Endodermal cell (in vitro differentiated cells): ENCODE data around the gene GPA33. TPM values are rescaled to one million over a fixed set of nuclear protein-coding genes. Genes with fewer than 3 reads are reported as not detected.

Source experiments
- DNase-seq: peaks from one replicate; pipeline ENCODE4 v3.0.0-alpha.2; 2017
- H3K27ac ChIP-seq: 2 replicates; pipeline ENCODE4 v1.5.1; 2013; ENCODE audit warnings: mild to moderate bottlenecking, low read depth, low read length, moderate library complexity
- H3K27me3 ChIP-seq: 2 replicates; pipeline ENCODE4 v1.6.1; 2013; ENCODE audit warnings: mild to moderate bottlenecking, low read length, moderate library complexity; ENCODE audit not compliant: insufficient read depth, control insufficient read depth, poor library complexity, severe bottlenecking
- H3K36me3 ChIP-seq: 2 replicates; pipeline ENCODE4 v1.7.0; 2013; ENCODE audit warnings: mild to moderate bottlenecking, low read length, moderate library complexity; ENCODE audit not compliant: control insufficient read depth, insufficient read depth
- H3K4me1 ChIP-seq: one replicate; pipeline ENCODE4 v1.7.0; 2013; ENCODE audit warnings: low read length; ENCODE audit not compliant: control insufficient read depth, insufficient read depth
- H3K4me3 ChIP-seq: 2 replicates; pipeline ENCODE4 v1.5.1; 2013; ENCODE audit warnings: mild to moderate bottlenecking, low read length, moderate library complexity
- H3K9ac ChIP-seq: 2 replicates; pipeline ENCODE4 v1.6.1; 2013; ENCODE audit warnings: mild to moderate bottlenecking, low read length, moderate library complexity; ENCODE audit not compliant: poor library complexity, severe bottlenecking; ENCODE audit errors: extremely low read depth
- H3K9me3 ChIP-seq: 2 replicates; pipeline ENCODE4 v1.6.1; 2013; ENCODE audit warnings: mild to moderate bottlenecking, low read length, moderate library complexity; ENCODE audit not compliant: control insufficient read depth
- H3K27ac Mint-ChIP-seq: 2 replicates; pipeline ENCODE4 v1.8.0; 2020; ENCODE audit warnings: mixed read lengths
- H3K27me3 Mint-ChIP-seq: 2 replicates; pipeline ENCODE4 v1.8.0; 2021; ENCODE audit warnings: mild to moderate bottlenecking, mixed read lengths; ENCODE audit not compliant: insufficient read depth
- H3K36me3 Mint-ChIP-seq: 2 replicates; pipeline ENCODE4 v1.8.0; 2020; ENCODE audit warnings: low read depth, mixed read lengths
- H3K4me1 Mint-ChIP-seq: 2 replicates; pipeline ENCODE4 v1.8.0; 2020; ENCODE audit warnings: mixed read lengths
- H3K4me3 Mint-ChIP-seq: 2 replicates; pipeline ENCODE4 v1.8.0; 2020; ENCODE audit warnings: mild to moderate bottlenecking, moderate library complexity, mixed read lengths
- H3K9me3 Mint-ChIP-seq: 2 replicates; pipeline ENCODE4 v1.8.0; 2020; ENCODE audit warnings: mild to moderate bottlenecking, mixed read lengths
- WGBS, 2 experiments: methylation state at CpG; one replicate each; pipeline versions ENCODE4 v1.1.5 to v1.1.7; 2013; ENCODE audit warnings: missing lambda C conversion rate in 2 of 2, mixed read lengths in 1 of 2; ENCODE audit not compliant: insufficient coverage in 1 of 2, insufficient read length in 1 of 2; 5-methylcytosine and 5-hydroxymethylcytosine counted together
- total RNA-seq, 2 donors: library from RNA; stranded (reverse); fragmentation: NEBNext Ultra II Directional in 1 of 2; extraction: Animal tissue kit (Norgen Biotek cat#: 25700) in 1 of 2; gene quantifications; 2 replicates in 1 of 2; 3 replicates in 1 of 2; pipeline ENCODE4 v1.2.1, GENCODE V29; 2021
- TF ChIP-seq, protein P1 (sequence below): fragments of 200-600 bp; sonication (generic); conservative IDR thresholded peaks from 2 replicates; pipeline ENCODE4 v1.5.0; 2021; ENCODE audit warnings: antibody characterized with exemption, mild to moderate bottlenecking

The GPA33 gene
- total RNA-seq, 2 donors from 2014 or later, result 0.37 to 1.5 TPM

DNA sequence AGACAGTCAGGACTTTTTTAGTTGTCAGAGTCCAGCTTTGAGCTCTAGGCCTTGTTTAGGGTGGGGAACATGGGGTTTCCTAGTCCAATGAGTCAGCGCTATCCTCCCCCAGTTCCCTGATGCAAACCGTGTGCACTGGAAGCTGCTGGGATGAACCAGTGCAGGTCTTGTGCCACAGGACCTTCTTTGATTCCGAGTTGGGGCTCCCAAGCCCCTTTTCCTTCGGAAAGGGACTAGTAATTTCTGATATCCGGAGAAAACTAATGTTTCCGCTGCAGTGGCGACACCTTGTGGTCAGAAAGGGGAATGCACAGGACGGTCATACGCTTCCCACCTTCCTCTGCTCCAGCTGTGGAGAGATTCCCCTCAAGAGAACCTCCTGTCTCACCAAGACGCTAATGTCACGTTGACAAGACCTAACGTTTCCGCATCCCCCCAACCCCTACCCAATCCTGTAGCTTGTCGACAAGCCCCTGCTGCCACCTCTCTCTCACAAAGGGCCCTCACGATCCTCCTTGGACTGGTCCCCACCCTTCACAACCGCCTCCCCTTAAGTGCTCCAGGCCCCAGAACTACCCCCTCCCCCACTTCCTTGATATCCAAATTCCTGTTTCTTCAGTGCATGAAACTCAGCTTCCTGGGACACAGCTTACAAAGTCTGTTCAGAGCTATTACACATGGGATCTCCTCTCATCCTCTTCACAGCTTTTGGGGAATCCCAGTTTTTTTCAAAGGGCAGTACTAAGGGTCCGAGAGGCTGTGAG is 30.9 kb downstream of the GPA33 start:
- Histone ChIP-seq H3K9me3 (no peaks in the 10 kb centered on the region), H3K27me3 (no peaks in the 10 kb centered on the region), H3K4me3 (no peak overlapping the region), H3K9ac (no peak overlapping the region), H3K27ac (no peak overlapping the region), H3K4me1 (no peaks in the 10 kb centered on the region), H3K36me3 (no peaks in the 10 kb centered on the region)
- H3K27ac Mint-ChIP-seq, result no peak overlapping the region
- no peak overlapping the region for H3K4me3 Mint-ChIP-seq
- TF ChIP-seq, protein P1, sequence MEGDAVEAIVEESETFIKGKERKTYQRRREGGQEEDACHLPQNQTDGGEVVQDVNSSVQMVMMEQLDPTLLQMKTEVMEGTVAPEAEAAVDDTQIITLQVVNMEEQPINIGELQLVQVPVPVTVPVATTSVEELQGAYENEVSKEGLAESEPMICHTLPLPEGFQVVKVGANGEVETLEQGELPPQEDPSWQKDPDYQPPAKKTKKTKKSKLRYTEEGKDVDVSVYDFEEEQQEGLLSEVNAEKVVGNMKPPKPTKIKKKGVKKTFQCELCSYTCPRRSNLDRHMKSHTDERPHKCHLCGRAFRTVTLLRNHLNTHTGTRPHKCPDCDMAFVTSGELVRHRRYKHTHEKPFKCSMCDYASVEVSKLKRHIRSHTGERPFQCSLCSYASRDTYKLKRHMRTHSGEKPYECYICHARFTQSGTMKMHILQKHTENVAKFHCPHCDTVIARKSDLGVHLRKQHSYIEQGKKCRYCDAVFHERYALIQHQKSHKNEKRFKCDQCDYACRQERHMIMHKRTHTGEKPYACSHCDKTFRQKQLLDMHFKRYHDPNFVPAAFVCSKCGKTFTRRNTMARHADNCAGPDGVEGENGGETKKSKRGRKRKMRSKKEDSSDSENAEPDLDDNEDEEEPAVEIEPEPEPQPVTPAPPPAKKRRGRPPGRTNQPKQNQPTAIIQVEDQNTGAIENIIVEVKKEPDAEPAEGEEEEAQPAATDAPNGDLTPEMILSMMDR, result peak; percentile 96
- DNase-seq, result peak; percentile 94
- 27 to 32% methylated on average over 9 to 17 of the region's 17 CpGs for whole genome bisulfite sequencing, 2 experiments
- no peaks in the 10 kb centered on the region for H3K27me3 Mint-ChIP-seq
- H3K4me1 Mint-ChIP-seq, result peaks cover 7% of the 10 kb centered on the region
- no peaks in the 10 kb centered on the region for H3K9me3 Mint-ChIP-seq
- no peaks in the 10 kb centered on the region for H3K36me3 Mint-ChIP-seq

DNA sequence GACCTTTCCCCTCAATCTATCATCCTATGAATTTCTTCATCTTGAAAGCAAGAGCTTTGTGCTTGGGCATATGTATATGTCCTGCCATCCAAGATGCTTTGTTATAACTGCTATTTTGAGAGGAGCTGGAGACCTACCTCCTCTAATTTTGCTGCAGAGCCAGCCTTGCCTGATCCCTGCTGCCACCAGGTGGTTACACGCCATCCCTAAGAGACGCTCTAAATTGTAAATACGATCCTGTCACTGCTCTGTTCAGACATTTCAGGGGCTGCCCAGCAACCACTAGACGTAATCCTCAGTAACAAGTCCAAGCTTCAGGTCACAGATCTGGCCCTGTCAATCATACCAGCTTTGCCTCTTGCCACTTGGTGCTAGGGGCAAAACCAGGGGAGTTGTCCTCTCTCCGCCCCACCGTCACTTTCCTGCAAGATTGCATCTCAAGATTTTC is 32.9 kb downstream of the GPA33 start:
- Mint-ChIP-seq H3K36me3 (no peaks in the 10 kb centered on the region), H3K9me3 (no peaks in the 10 kb centered on the region), H3K4me3 (no peak overlapping the region), H3K27ac (no peak overlapping the region), H3K4me1 (peaks cover 7% of the 10 kb centered on the region), H3K27me3 (no peaks in the 10 kb centered on the region)
- peak overlapping the region; percentile 39 for H3K27ac ChIP-seq
- TF ChIP-seq, protein P1, result peak; percentile 80
- H3K27me3 ChIP-seq, result no peaks in the 10 kb centered on the region
- no peaks in the 10 kb centered on the region for H3K4me1 ChIP-seq
- H3K9ac ChIP-seq, result no peak overlapping the region
- DNase-seq, result peak; percentile 84
- no peaks in the 10 kb centered on the region for H3K9me3 ChIP-seq
- WGBS, 2 experiments, result 49 to 58% methylated on average over 5 to 6 of the region's 6 CpGs
- H3K4me3 ChIP-seq, result no peak overlapping the region
- no peaks in the 10 kb centered on the region for H3K36me3 ChIP-seq

DNA sequence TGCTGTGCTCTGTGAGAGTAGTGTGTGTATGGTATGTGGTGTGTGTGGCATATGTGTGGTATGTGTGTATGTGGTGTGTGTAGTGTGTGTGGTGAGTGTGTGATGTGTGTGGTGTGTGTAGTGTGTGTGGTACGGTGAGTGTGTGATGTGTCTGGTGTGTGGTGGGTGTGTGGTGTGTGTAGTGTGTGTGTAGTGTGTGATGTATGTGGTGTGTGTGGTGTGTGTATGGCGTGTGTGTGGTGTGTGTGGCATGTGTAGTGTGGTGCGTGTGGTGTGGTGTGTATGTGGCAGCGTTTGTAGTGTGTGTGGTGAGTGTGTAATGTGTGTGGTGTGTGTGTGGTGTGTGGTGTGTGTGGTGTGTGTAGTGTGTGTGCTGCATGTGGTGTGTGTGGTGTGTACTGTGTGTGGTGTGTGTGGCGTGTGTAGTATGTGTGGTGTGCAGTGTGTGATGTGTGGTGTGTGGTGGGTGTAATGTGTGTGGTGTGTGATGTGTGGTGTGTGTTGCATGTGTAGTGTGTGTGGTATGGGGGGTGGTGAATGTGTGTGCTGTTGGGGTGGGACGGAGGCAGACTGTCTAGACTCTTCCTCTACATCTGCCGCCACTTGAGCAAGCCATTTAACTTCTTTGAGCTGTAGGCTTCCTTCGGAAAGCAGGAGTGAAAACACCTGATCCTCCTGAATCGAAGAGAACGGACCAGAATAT is 33.5 kb downstream of the GPA33 start:
- Histone ChIP-seq H3K36me3 (no peaks in the 10 kb centered on the region), H3K9me3 (no peaks in the 10 kb centered on the region), H3K27ac (peak overlapping the region; percentile 39), H3K4me1 (no peaks in the 10 kb centered on the region), H3K9ac (no peak overlapping the region), H3K27me3 (no peaks in the 10 kb centered on the region), H3K4me3 (no peak overlapping the region)
- no peak for DNase-seq
- Mint-ChIP-seq H3K4me3 (no peak overlapping the region), H3K4me1 (peaks cover 7% of the 10 kb centered on the region), H3K36me3 (no peaks in the 10 kb centered on the region), H3K27ac (no peak overlapping the region), H3K27me3 (peaks cover 3% of the 10 kb centered on the region), H3K9me3 (no peaks in the 10 kb centered on the region)
- TF ChIP-seq, protein P1, result no peak
- 66 to 90% methylated on average over 6 to 10 of the region's 10 CpGs for WGBS, 2 experiments
